Heart right ventricle (tissue), 16 donors: ENCODE measurements around the gene DOK1. TPM values are rescaled to one million over a fixed set of nuclear protein-coding genes. Genes with fewer than 3 reads are reported as not detected.

Source experiments
- ATAC-seq, 8 donors: fragments of 200-7000 bp; cut with Tn5 transposase; one replicate each; pipeline ENCODE4 v1.9.1; 2020; ENCODE audit warnings: mild to moderate bottlenecking in 8 of 8, moderate library complexity in 8 of 8, moderate number of reproducible peaks in 1 of 8
- DNase-seq, 2 donors: peaks; one replicate each; pipeline ENCODE4 v3.0.0-alpha.2; 2020
- H3K27ac ChIP-seq, 10 donors: fragments of 200-600 bp; sonication (generic) in 2 of 10; one replicate each; pipeline versions ENCODE4 v1.5.0 to v1.8.0; 2020 to 2022; ENCODE audit warnings: mild to moderate bottlenecking in 3 of 10
- H3K27me3 ChIP-seq, 7 donors: fragments of 200-600 bp; one replicate each; pipeline ENCODE4 v1.8.0; 2021 to 2022; ENCODE audit warnings: mild to moderate bottlenecking in 2 of 7
- H3K36me3 ChIP-seq, 9 donors: fragments of 200-600 bp; sonication (generic) in 1 of 9; one replicate each; pipeline versions ENCODE4 v1.5.0 to v1.8.0; 2020 to 2022; ENCODE audit warnings: mild to moderate bottlenecking in 2 of 9
- H3K4me1 ChIP-seq, 9 donors: fragments of 200-600 bp; sonication (generic) in 1 of 9; one replicate each; pipeline versions ENCODE4 v1.5.0 to v1.8.0; 2020 to 2022; ENCODE audit warnings: mild to moderate bottlenecking in 4 of 9
- H3K4me3 ChIP-seq, 10 donors: fragments of 200-600 bp; sonication (generic) in 2 of 10; one replicate each; pipeline versions ENCODE4 v1.5.0 to v1.8.0; 2020 to 2022; ENCODE audit warnings: mild to moderate bottlenecking in 7 of 10, moderate library complexity in 2 of 10
- H3K9me3 ChIP-seq, 11 donors: fragments of 200-600 bp in 10 of 11; sonication (generic) in 2 of 11; one replicate each; pipeline versions ENCODE4 v1.5.0 to v1.8.0; 2013 to 2022; ENCODE audit warnings: mild to moderate bottlenecking in 2 of 11, control low read depth in 1 of 11, moderate library complexity in 1 of 11
- WGBS, 2 donors: extraction: QIAGEN DNeasy Blood & Tissue Kit; methylation state at CpG; one replicate each; pipeline ENCODE4 v1.1.7; 2013; ENCODE audit warnings: inconsistent platforms in 1 of 2; 5-methylcytosine and 5-hydroxymethylcytosine counted together
- intact Hi-C, 10 donors: fragments of 100-400 bp; cut with DNase I; formaldehyde crosslinking; loops; one replicate each; pipeline versions ENCODE4 v1.11.1 to v1.14.2; 2022
- polyA plus RNA-seq, 2 donors: library from polyadenylated mRNA; stranded (reverse); fragments of 200-250 nt; gene quantifications; one replicate each; pipeline ENCODE4 v1.2.3, GENCODE V29; 2013
- total RNA-seq, 10 donors: library from RNA; stranded (reverse); fragmentation: NEBNext Ultra II Directional in 3 of 10; extraction: Animal tissue kit (Norgen Biotek cat#: 25700) in 3 of 10; gene quantifications; one replicate each; pipeline versions ENCODE4 v1.2.1 to v1.2.4, GENCODE V29; 2021 to 2023
- TF ChIP-seq, protein P1 (sequence below), 9 donors: fragments of 200-600 bp; sonication (generic) in 2 of 9; IDR thresholded peaks; one replicate each; pipeline versions ENCODE4 v1.5.0 to v1.8.0; 2021 to 2022; ENCODE audit warnings: antibody characterized with exemption in 9 of 9, mild to moderate bottlenecking in 5 of 9, moderate library complexity in 1 of 9
- donor health status: Arrhythmogenic right ventricular cardiomyopathy.
- donor health status: ischemic (EF 13 %, LVEDD 7.1; RV severe dilation, severe dysfunction).
- donor health status: healthy with polysubstance abuse.
- donor health status: DM: no; HTN: yes; CAD: no.
- donor health status: DM: no; HTN: no; CAD: no.
- donor health status: ischemic (EF 25% LVEDD 6.9; RV normal size, moderate dysfunction).
- donor health status: ischemic (EF 25% LVEDD 5.7; RV mildly dilated, moderate dysfunction).
- donor health status: healthy.
- donor health status: DM: yes; HTN: yes; CAD: no.
- donor health status: Ischemic cardiomyopathy.
- donor health status: ischemic (EF 35%, LVEDD 5.7; RV mildly dilated, moderate dysfunction).
- donor health status: nonischemic (EF 11% LVEDD 7.7; RV severe dilation, severe dysfunction).
- donor health status: DM: yes; HTN: yes; CAD: no.
- donor health status: PGD.
- donor health status: ischemic (EF 29% LVEDD 5.4; RV normal size, mild dysfunction).
- donor health status: nonischemic (EF 23%, LVEDD 6.1; RV moderate dilation, normal function).

The DOK1 gene
- total and polyA plus RNA-seq, 12 donors, result 1.9 to 7.7 (median 3.5) TPM

DNA sequence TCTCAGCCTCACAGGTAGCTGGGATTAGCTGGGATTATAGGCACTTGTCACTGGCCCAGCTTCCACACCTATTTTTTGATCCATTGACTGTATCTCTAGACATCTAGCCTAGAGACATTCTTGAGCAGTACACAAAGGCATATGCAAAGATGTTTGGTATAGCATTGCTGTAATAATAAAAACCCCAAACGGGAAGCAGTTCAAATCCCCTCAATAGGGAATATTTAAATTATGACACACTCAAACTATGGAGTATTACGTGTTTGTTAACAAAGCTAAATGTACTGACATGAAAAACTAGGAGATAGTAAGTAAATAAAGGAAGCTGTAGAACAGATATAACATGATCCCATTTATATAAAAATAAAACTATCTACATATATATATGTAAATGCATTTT lies 27.7 kb downstream of the DOK1 start:
- peaks cover 0 to 54% (median 0%) of the 10 kb centered on the region in 9 donors for H3K4me1 ChIP-seq
- DNase-seq, result no peak
- intact Hi-C loops, result no loop called here
- H3K9me3 ChIP-seq, result no peaks in the 10 kb centered on the region
- no peak for ATAC-seq
- WGBS, 2 donors, result 74% methylated on average over 2 of the region's 2 CpGs
- H3K27ac ChIP-seq, result no peak overlapping the region
- H3K27me3 ChIP-seq, result no peaks in the 10 kb centered on the region
- TF ChIP-seq, protein P1, sequence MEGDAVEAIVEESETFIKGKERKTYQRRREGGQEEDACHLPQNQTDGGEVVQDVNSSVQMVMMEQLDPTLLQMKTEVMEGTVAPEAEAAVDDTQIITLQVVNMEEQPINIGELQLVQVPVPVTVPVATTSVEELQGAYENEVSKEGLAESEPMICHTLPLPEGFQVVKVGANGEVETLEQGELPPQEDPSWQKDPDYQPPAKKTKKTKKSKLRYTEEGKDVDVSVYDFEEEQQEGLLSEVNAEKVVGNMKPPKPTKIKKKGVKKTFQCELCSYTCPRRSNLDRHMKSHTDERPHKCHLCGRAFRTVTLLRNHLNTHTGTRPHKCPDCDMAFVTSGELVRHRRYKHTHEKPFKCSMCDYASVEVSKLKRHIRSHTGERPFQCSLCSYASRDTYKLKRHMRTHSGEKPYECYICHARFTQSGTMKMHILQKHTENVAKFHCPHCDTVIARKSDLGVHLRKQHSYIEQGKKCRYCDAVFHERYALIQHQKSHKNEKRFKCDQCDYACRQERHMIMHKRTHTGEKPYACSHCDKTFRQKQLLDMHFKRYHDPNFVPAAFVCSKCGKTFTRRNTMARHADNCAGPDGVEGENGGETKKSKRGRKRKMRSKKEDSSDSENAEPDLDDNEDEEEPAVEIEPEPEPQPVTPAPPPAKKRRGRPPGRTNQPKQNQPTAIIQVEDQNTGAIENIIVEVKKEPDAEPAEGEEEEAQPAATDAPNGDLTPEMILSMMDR (IDR thresholded peaks at IDR 0.05), result no peak
- no peaks in the 10 kb centered on the region for H3K36me3 ChIP-seq
- no peak overlapping the region for H3K4me3 ChIP-seq

- Histone ChIP-seq H3K36me3 (no peaks in the 10 kb centered on the region), H3K4me1 (peaks cover 0 to 41% (median 0%) of the 10 kb centered on the region in 9 donors), H3K9me3 (no peaks in the 10 kb centered on the region), H3K27ac (peak overlapping the region in 1 of 10 donors; percentile 2), H3K27me3 (peaks cover 0 to 6% (median 2%) of the 10 kb centered on the region in 7 donors), H3K4me3 (no peak overlapping the region)
- TF ChIP-seq, protein P1 (IDR thresholded peaks at IDR 0.05), result no peak
- DNase-seq (no peak), ATAC-seq (peak in 3 of 8 donors; percentile 25 to 36 (median 26))
- intact Hi-C loops, result no loop called here
These were observed 29.0 kb downstream of the DOK1 start for GRCh38 chr2:74583504-74583903.

- DNase-seq (no peak), ATAC-seq (no peak)
- no peak overlapping the region for H3K4me3 ChIP-seq
- whole genome bisulfite sequencing, 2 donors, result 70 to 72% methylated on average over 2 of the region's 2 CpGs
- no peaks in the 10 kb centered on the region for H3K9me3 ChIP-seq
- TF ChIP-seq, protein P1 (IDR thresholded peaks at IDR 0.05), result no peak
- intact Hi-C loops, result no loop called here
- peak overlapping the region in 1 of 10 donors; percentile 2 for H3K27ac ChIP-seq
- peaks cover 0 to 12% (median 7%) of the 10 kb centered on the region in 7 donors for H3K27me3 ChIP-seq
- H3K4me1 ChIP-seq, result peaks cover 0 to 37% (median 0%) of the 10 kb centered on the region in 9 donors
- no peaks in the 10 kb centered on the region for H3K36me3 ChIP-seq
These were observed 29.6 kb downstream of the DOK1 start for GRCh38 chr2:74584088-74584645.

GRCh38 chr2:74585406-74586185 lies 31.1 kb downstream of the DOK1 start:
- Histone ChIP-seq H3K9me3 (no peaks in the 10 kb centered on the region), H3K27ac (no peak overlapping the region), H3K4me3 (no peak overlapping the region), H3K27me3 (peaks cover 0 to 27% (median 16%) of the 10 kb centered on the region in 7 donors), H3K36me3 (no peaks in the 10 kb centered on the region), H3K4me1 (peaks cover 0 to 37% (median 0%) of the 10 kb centered on the region in 9 donors)
- 56 to 59% methylated on average over 4 of the region's 4 CpGs for WGBS, 2 donors
- ATAC-seq (no peak), DNase-seq (peak; percentile 13 to 38)
- TF ChIP-seq, protein P1 (IDR thresholded peaks at IDR 0.05), result no peak
- intact Hi-C loops, result loop anchor here (2.0 to 5.0 kb wide), 6 partner anchors 38 to 103 kb away; partner anchors contain the start of genes CCDC142 (in 7 of the 10) and TTC31 (in 7 of the 10)
